Mesendoderm (in vitro differentiated cells): ENCODE results near the gene UNKL.

ENCODE experiments used
- DNase-seq: peaks from one replicate; pipeline ENCODE4 v3.0.0; 2013
- H2AK5ac ChIP-seq: 2 replicates; pipeline ENCODE4 v1.6.1; 2013; ENCODE audit warnings: low read length, inconsistent platforms
- H2BK120ac ChIP-seq: 2 replicates; pipeline ENCODE4 v1.6.1; 2013; ENCODE audit warnings: low read depth, mild to moderate bottlenecking, low read length, moderate library complexity, mixed read lengths
- H2BK15ac ChIP-seq: replicated peaks from 2 replicates; pipeline ENCODE4 v1.6.1; 2013; ENCODE audit warnings: low read depth, mild to moderate bottlenecking, moderate library complexity
- H2BK5ac ChIP-seq: 2 replicates; pipeline ENCODE4 v1.6.1; 2013; ENCODE audit warnings: low read length, inconsistent platforms
- H3K18ac ChIP-seq: 2 replicates; pipeline ENCODE4 v1.6.1; 2013; ENCODE audit warnings: mild to moderate bottlenecking, low read length, mixed read lengths
- H3K23ac ChIP-seq: one replicate; pipeline ENCODE4 v1.6.1; 2013; ENCODE audit warnings: low read length
- H3K27ac ChIP-seq: 2 replicates; pipeline ENCODE4 v1.5.1; 2013; ENCODE audit warnings: low read depth, mild to moderate bottlenecking, inconsistent platforms, low read length, moderate library complexity
- H3K27me3 ChIP-seq: 2 replicates; pipeline ENCODE4 v1.6.1; 2013; ENCODE audit warnings: low read length, control low read depth, mild to moderate bottlenecking, inconsistent platforms; ENCODE audit not compliant: insufficient read depth, poor library complexity
- H3K36me3 ChIP-seq: 2 replicates; pipeline ENCODE4 v1.6.1; 2013; ENCODE audit warnings: low read length, inconsistent platforms; ENCODE audit not compliant: control insufficient read depth, insufficient read depth
- H3K4ac ChIP-seq: one replicate; pipeline ENCODE4 v1.6.1; 2013; ENCODE audit warnings: low read depth, mild to moderate bottlenecking, low read length, moderate library complexity
- H3K4me1 ChIP-seq: 2 replicates; pipeline ENCODE4 v1.6.1; 2013; ENCODE audit warnings: low read depth, low read length, inconsistent platforms; ENCODE audit not compliant: control insufficient read depth
- H3K4me2 ChIP-seq: 2 replicates; pipeline ENCODE4 v1.6.1; 2013; ENCODE audit warnings: low read length
- H3K4me3 ChIP-seq: 2 replicates; pipeline ENCODE4 v1.5.1; 2013; ENCODE audit warnings: mild to moderate bottlenecking, low read length
- H3K56ac ChIP-seq: one replicate; pipeline ENCODE4 v1.6.1; 2013; ENCODE audit warnings: low read length
- H3K79me1 ChIP-seq: 2 replicates; pipeline ENCODE4 v1.6.1; 2013; ENCODE audit warnings: low read length, inconsistent platforms
- H3K79me2 ChIP-seq: 2 replicates; pipeline ENCODE4 v1.6.1; 2013; ENCODE audit warnings: mild to moderate bottlenecking, low read length; ENCODE audit not compliant: control insufficient read depth, insufficient read depth
- H3K9ac ChIP-seq: 2 replicates; pipeline ENCODE4 v1.6.1; 2013; ENCODE audit warnings: low read length, inconsistent platforms
- H4K5ac ChIP-seq: one replicate; pipeline ENCODE4 v1.6.1; 2013; ENCODE audit warnings: low read length
- H4K8ac ChIP-seq: one replicate; pipeline ENCODE4 v1.6.1; 2013; ENCODE audit warnings: low read depth, mild to moderate bottlenecking, control low read depth, low read length, moderate library complexity
- WGBS: extraction: QIAGEN DNeasy Blood & Tissue Kit; methylation state at CpG from one replicate; pipeline ENCODE4 v1.1.7; 2013; ENCODE audit warnings: low lambda C conversion rate, missing lambda C conversion rate; ENCODE audit not compliant: insufficient coverage; ENCODE audit errors: extremely low coverage; 5-methylcytosine and 5-hydroxymethylcytosine counted together

The UNKL gene

DNA sequence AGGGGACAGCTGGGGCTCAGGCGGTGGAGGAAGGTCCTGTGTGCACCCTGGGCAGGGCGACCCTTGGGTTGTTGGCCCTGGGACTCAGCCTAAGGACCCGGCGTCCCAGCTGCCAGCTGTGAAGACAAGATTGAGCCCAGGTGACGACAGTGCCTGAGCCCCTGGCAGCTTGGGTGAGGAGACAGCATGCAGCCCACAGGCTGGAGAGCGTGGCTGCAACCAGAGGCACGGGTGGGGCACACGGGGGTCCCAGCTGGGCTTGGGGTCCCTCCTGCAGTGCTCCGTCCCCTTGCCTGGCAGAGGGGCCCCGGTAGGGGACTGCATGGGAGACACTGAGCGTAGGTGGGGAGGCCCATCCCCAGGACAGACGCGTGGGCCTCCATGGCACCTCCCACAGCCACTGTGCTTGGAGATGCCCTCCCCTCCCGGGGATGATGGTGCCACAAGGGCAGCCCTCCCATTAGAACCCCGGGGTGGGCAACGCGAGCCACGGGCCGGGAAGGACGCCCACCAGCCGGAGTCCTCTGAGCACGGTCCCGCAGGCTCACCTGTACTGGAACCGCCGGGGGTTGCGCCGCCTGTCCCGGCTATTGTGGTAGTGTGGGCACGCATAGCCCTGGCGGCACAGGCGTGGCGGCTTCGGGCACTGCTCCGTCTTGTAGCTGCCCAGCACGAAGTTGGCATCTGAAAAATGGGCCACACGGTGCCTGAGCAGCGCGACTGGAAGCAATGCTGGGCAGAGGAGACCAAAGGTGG lies 15.5 kb downstream of the UNKL start:
- no peak overlapping the region for H3K4me2 ChIP-seq
- H3K4me1 ChIP-seq, result no peaks in the 10 kb centered on the region
- no CpG with 5 or more reads among the region's 38 CpGs for WGBS
- H2BK5ac ChIP-seq, result no peak overlapping the region
- H3K4me3 ChIP-seq, result no peak overlapping the region
- H3K79me2 ChIP-seq, result no peaks in the 10 kb centered on the region
- H3K56ac ChIP-seq, result no peak overlapping the region
- no peak overlapping the region for H3K27ac ChIP-seq
- no peaks in the 10 kb centered on the region for H3K36me3 ChIP-seq
- no peaks in the 10 kb centered on the region for H3K79me1 ChIP-seq
- H4K5ac ChIP-seq, result no peak overlapping the region
- no peak overlapping the region for H3K18ac ChIP-seq
- H3K4ac ChIP-seq, result no peak overlapping the region
- H4K8ac ChIP-seq, result no peak overlapping the region
- H3K9ac ChIP-seq, result no peak overlapping the region
- H2BK15ac ChIP-seq, result no peak overlapping the region
- H2AK5ac ChIP-seq, result no peak overlapping the region
- H3K27me3 ChIP-seq, result no peaks in the 10 kb centered on the region
- no peak for DNase-seq
- H3K23ac ChIP-seq, result no peak overlapping the region
- H2BK120ac ChIP-seq, result no peak overlapping the region

GRCh38 chr16:1398351-1398750 lies 16.2 kb downstream of the UNKL start:
- no peak for DNase-seq
- H3K9ac ChIP-seq, result no peak overlapping the region
- no CpG with 5 or more reads among the region's 9 CpGs for WGBS
- no peak overlapping the region for H3K4me3 ChIP-seq
- H2AK5ac ChIP-seq, result no peak overlapping the region
- no peak overlapping the region for H2BK120ac ChIP-seq
- no peak overlapping the region for H3K4me2 ChIP-seq
- H3K23ac ChIP-seq, result no peak overlapping the region
- H2BK5ac ChIP-seq, result no peak overlapping the region
- no peak overlapping the region for H3K56ac ChIP-seq
- no peak overlapping the region for H4K5ac ChIP-seq
- no peak overlapping the region for H3K18ac ChIP-seq
- H3K27me3 ChIP-seq, result no peaks in the 10 kb centered on the region
- no peak overlapping the region for H4K8ac ChIP-seq
- H3K79me2 ChIP-seq, result no peaks in the 10 kb centered on the region
- no peaks in the 10 kb centered on the region for H3K79me1 ChIP-seq
- H2BK15ac ChIP-seq, result no peak overlapping the region
- no peaks in the 10 kb centered on the region for H3K4me1 ChIP-seq
- H3K4ac ChIP-seq, result no peak overlapping the region
- no peaks in the 10 kb centered on the region for H3K36me3 ChIP-seq
- no peak overlapping the region for H3K27ac ChIP-seq

- Histone ChIP-seq H2BK120ac (no peak overlapping the region), H4K8ac (no peak overlapping the region), H3K56ac (no peak overlapping the region), H3K23ac (no peak overlapping the region), H2BK5ac (no peak overlapping the region), H3K79me2 (no peaks in the 10 kb centered on the region), H3K18ac (no peak overlapping the region), H2AK5ac (no peak overlapping the region), H3K79me1 (no peaks in the 10 kb centered on the region), H3K4me1 (no peaks in the 10 kb centered on the region), H2BK15ac (no peak overlapping the region), H3K4me2 (no peak overlapping the region), H3K27me3 (no peaks in the 10 kb centered on the region), H3K27ac (no peak overlapping the region), H4K5ac (no peak overlapping the region), H3K4me3 (no peak overlapping the region), H3K9ac (no peak overlapping the region), H3K4ac (no peak overlapping the region), H3K36me3 (no peaks in the 10 kb centered on the region)
- no peak for DNase-seq
- no CpG with 5 or more reads among the region's 21 CpGs for WGBS
These were observed 16.7 kb downstream of the UNKL start for GRCh38 chr16:1397779-1398178.

GRCh38 chr16:1395444-1396031 lies 19.0 kb downstream of the UNKL start:
- H3K27me3 ChIP-seq, result no peaks in the 10 kb centered on the region
- H2BK15ac ChIP-seq, result no peak overlapping the region
- no peak overlapping the region for H3K23ac ChIP-seq
- H3K27ac ChIP-seq, result no peak overlapping the region
- H3K4ac ChIP-seq, result no peak overlapping the region
- H2AK5ac ChIP-seq, result no peak overlapping the region
- no peak overlapping the region for H3K18ac ChIP-seq
- no peaks in the 10 kb centered on the region for H3K36me3 ChIP-seq
- H3K56ac ChIP-seq, result no peak overlapping the region
- no peaks in the 10 kb centered on the region for H3K79me1 ChIP-seq
- no CpG with 5 or more reads among the region's 22 CpGs for WGBS
- DNase-seq, result no peak
- no peak overlapping the region for H4K5ac ChIP-seq
- H4K8ac ChIP-seq, result no peak overlapping the region
- H3K9ac ChIP-seq, result no peak overlapping the region
- no peak overlapping the region for H3K4me3 ChIP-seq
- no peaks in the 10 kb centered on the region for H3K4me1 ChIP-seq
- no peaks in the 10 kb centered on the region for H3K79me2 ChIP-seq
- no peak overlapping the region for H2BK120ac ChIP-seq
- H3K4me2 ChIP-seq, result no peak overlapping the region
- H2BK5ac ChIP-seq, result no peak overlapping the region

DNA sequence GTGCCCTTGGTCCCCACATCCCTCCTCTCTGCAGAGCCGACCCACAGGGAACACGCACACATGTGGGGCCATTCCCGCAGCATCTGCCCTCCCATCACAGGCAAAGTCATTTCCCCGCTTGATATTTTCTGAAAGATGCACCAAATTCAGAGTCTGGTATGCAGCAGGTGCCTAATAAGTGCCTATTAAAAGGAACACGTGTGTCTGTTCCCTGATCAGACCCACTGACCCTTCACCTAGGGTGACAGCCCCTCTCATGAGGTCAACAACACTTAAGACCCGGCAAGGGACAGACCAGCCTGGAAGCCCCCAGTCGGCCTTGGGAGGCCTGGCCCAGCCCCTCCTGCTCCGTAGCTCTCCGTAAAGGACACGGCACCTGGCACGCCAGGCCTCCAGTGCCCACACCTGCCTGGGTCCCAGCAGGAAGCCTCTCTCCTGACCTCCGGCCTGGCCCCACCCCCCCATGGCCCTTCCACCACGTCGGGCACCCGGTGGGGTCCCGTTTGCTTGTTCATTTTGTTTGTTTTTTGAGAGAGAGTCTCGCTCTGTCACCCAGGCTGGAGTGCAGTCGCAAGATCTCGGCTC lies 20.0 kb downstream of the UNKL start:
- no peak overlapping the region for H3K18ac ChIP-seq
- H2BK120ac ChIP-seq, result no peak overlapping the region
- H4K5ac ChIP-seq, result no peak overlapping the region
- no peaks in the 10 kb centered on the region for H3K36me3 ChIP-seq
- H2BK5ac ChIP-seq, result no peak overlapping the region
- H3K56ac ChIP-seq, result no peak overlapping the region
- DNase-seq, result no peak
- H3K9ac ChIP-seq, result no peak overlapping the region
- no peak overlapping the region for H3K23ac ChIP-seq
- H4K8ac ChIP-seq, result no peak overlapping the region
- H3K79me1 ChIP-seq, result no peaks in the 10 kb centered on the region
- no peak overlapping the region for H3K4ac ChIP-seq
- no peak overlapping the region for H3K4me2 ChIP-seq
- H2AK5ac ChIP-seq, result no peak overlapping the region
- no peak overlapping the region for H3K27ac ChIP-seq
- H3K4me3 ChIP-seq, result no peak overlapping the region
- H3K27me3 ChIP-seq, result no peaks in the 10 kb centered on the region
- WGBS, result no CpG with 5 or more reads among the region's 19 CpGs
- H3K4me1 ChIP-seq, result no peaks in the 10 kb centered on the region
- H2BK15ac ChIP-seq, result no peak overlapping the region
- H3K79me2 ChIP-seq, result no peaks in the 10 kb centered on the region
